ENCODE data around the gene BMP2.

Gene BMP2

DNA sequence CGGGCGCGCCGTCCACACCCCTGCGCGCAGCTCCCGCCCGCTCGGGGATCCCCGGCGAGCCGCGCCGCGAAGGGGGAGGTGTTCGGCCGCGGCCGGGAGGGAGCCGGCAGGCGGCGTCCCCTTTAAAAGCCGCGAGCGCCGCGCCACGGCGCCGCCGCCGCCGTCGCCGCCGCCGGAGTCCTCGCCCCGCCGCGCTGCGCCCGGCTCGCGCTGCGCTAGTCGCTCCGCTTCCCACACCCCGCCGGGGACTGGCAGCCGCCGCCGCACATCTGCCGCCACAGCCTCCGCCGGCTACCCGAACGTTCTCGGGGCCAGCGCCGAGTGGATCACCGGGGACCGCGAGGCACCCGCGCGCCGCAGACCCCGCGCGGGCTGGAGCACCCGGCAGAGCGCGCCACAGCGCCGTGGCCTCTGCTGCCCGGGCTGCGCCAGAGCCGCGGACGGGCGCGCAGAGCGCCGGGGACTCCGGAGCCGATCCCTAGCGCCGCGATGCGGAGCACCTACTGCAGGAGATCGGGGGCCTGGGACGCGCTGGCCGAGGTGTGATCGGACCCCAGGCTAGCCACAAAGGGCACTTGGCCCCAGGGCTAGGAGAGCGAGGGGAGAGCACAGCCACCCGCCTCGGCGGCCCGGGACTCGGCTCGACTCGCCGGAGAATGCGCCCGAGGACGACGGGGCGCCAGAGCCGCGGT, at the start of gene BMP2:
TSS of gene BMP2 (plus strand) at position 151 of the 692 bp plus-strand sequence. CDS start 2,441 bp downstream, outside the sequence.
- peak; percentile 18 to 36 for DNase-seq

DNA sequence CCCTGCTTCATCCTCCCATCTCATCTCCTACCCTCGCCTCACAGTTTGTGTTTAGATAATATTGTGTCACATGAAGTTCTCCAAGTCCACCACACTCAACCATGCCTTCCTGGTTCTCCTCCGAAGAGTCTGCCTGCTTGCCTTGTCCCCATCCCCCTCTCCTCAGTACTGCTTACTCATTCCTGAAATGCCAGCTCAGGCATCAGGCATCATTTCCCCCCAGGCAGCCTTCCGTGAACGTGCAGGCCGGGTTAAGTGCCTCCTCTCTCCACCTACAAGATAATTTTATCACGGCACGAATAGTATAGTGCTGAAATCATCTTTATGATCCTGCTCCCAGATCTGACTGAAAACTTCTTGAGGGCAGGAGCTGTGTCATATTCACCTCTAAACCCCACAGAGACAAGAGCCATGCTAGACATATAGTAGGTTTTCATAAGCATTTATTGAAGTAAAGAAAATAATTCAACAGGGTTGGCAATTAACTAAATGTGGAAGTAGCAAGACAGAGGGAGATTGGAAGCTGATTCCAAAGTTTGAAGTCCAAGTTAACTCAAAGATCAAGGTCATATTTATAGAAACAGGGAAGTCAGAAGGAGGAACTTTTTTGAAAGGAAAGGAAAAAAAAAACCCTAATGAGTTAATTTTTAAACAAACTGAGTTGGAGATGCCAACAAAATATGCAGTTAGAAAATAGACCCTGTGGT, 48.7 kb upstream of the BMP2 start:
- DNase-seq = no peak

DNA sequence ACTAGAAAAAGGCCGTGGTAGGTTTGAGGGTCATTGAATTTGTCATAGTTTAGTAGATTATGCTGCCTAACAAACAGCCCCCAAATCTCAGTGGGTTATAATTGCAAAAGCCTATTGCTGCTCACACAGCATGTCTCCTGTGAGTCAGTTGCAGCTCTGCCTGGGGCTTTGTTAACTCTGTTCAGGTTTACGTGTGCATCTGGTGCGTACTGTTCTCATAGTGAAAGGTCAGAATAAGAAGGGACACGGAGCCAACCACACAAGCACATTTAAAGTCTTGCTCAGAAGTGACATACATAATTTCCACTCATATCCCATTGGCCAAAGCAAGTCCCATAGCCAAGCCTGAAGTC, 48.1 kb upstream of the BMP2 start:
- DNase-seq = no peak

GRCh38 chr20:6726761-6727160, 40.7 kb upstream of the BMP2 start:
- DNase-seq = no peak

GRCh38 chr20:6730672-6731328, 36.7 kb upstream of the BMP2 start:
- no peak for DNase-seq

GRCh38 chr20:6732001-6732447, 35.5 kb upstream of the BMP2 start:
- DNase-seq = no peak

DNA sequence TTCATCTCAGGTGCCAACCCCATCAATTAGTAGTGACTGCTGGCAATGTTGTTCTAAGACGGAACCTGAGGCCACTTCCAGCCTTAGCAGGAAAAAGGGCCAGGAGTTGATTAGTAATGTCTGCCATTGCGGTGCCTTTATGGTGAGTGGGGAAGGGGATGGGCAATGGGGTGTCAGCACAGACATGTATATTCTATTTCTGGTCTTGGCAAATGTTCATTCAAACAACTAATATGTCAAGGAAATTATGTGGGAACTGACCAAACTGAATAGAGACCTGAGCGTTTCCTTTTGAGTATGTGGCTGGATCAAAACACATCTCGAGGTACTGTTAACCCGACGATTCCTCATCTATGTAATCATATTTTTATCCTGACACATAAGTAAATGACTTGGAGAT, 34.6 kb upstream of the BMP2 start:
- no peak for DNase-seq

GRCh38 chr20:6733965-6734364, 33.5 kb upstream of the BMP2 start:
- no peak for DNase-seq

- DNase-seq = no peak
Observed at GRCh38 chr20:6735942-6736845, 31.3 kb upstream of the BMP2 start.

GRCh38 chr20:6739406-6739805, 28.1 kb upstream of the BMP2 start:
- no peak for DNase-seq

GRCh38 chr20:6740096-6740495, 27.4 kb upstream of the BMP2 start:
- no peak for DNase-seq

DNA sequence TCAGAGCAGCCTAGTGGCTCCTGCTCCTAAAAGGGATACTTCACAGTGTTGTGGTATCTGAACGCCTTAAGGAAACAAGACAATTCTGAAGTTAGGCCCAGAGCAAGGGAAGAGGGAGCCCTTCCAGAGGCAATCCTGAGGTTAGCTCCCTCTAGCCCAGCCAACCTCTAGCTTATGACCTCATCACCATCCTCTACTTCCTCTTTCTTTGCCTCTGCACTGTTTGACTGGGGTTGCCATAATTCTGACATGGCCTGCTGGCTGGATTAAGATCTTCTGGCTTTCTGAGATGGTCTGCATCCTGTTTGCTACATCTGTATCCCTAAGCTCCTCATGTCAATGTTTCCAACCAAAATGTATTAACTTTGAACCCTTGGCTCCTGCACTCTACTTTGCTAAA, 23.3 kb upstream of the BMP2 start:
- DNase-seq = no peak

DNA sequence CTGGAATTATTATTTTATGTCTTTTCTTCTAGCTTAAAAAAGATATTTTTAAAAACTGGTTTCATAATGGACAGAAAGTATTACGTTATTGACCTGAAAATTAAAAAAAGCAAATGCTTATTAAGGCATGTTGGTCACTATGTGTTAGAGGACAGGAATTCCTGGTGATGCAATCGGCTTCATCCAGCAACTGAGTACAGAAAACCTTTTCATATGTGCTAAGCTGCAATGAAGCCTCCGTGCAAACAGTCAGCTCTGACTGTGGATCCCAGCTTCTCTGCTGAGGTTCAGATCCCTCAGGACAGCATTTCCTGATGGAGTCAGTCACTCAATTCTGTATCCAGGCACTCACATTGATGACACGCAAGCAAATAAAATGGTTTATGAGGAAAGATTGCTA, 22.7 kb upstream of the BMP2 start:
- no peak for DNase-seq

GRCh38 chr20:6746901-6747609, 20.4 kb upstream of the BMP2 start:
- DNase-seq = no peak

DNA sequence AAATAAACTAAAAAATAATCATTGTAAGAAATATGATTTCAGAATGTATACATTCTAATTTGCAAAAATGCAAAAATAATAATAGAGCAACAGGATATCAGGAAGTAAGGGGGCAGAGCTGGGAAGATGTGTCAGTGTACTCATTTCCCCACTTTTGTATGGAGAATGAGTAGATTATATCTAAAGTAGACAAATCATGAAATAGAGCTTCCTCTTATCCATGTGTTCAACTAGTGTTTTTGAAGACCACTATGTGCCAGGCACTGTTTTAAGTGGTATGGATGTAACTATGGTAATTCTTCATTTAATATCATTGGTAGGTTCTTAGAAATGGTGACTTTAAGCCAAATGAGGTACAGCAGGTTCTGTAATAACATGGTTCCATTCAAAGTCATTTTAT, 17.0 kb upstream of the BMP2 start:
- no peak for DNase-seq

DNA sequence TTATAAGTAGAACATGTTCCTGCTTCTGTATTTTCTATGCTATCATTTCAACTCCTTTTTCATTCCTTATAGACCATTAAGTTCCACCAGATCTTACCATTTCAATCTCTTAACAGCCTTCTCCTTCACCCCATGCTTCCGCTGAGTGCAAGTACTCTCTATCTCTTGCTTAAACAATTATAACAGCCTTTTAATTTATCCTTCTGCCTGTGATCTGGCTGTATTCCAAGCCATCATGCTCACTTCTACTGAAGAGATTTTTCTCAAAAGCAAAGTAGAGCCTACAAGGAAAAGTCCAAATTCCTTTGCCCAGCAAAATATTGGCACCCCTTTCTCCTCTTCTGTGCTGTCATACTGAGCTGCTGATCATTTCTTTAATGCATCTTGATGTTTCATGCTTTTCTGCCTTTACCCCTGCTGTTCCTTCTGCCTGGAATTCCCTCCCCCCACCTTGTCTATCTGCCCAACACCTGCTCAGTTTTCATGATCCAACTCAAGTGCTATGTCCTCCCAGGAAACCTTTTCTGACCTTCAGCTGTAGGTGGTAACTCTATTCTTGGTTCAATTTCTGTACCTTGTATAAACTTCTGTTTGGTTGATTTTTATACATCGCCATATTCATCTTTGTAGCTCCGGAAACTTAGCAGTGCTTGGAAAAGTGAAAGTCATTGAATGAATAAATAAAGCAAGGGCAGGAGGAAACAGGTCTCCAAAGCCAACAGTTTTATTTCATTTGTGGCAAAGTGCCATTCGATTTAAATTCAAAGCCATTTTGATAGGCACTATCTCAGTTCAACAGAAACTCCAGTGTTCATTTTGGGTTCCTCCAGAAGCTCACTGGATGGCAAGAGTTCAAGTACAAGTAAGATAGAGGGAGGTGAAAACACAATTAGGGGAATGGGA, 10.5 kb upstream of the BMP2 start:
- DNase-seq = no peak

GRCh38 chr20:6764619-6765018, 2.9 kb upstream of the BMP2 start:
- no peak for DNase-seq

GRCh38 chr20:6765469-6766058, 1.9 kb upstream of the BMP2 start:
- no peak for DNase-seq

DNA sequence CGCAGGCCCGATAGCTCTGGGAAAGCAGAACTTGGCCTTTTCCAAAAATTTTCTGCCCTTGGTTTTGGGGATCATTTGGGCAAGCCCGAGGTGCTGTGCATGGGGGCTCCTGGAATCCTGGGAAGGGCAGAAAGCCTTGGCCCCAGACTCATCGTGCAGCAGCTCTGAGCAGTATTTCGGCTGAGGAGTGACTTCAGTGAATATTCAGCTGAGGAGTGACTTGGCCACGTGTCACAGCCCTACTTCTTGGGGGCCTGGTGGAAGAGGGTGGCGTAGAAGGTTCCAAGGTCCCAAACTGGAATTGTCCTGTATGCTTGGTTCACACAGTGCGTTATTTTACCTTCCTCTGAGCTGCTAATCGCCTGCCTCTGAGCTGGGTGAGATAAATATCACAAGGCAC, 1.1 kb upstream of the BMP2 start:
- DNase-seq = no peak

GRCh38 chr20:6767126-6767535, 355 bp upstream of the BMP2 start:
- no peak for DNase-seq
